C4-2B (cell line): ENCODE measurements around the gene ABL2.

ENCODE experiments used
- CTCF ChIP-seq: fragments of 450-650 bp; conservative IDR thresholded peaks from 2 replicates; pipeline ENCODE4 v1.5.1; 2017; ENCODE audit warnings: mild to moderate bottlenecking
- ZFX ChIP-seq: fragments of 450-650 bp; IDR thresholded peaks from 2 replicates; pipeline ENCODE4 v1.6.1; 2017

GRCh38 chr1:179226738-179227137, 2.7 kb downstream of the ABL2 start:
- TF ChIP-seq CTCF, result no peak
- no peak for TF ChIP-seq ZFX
